ENCODE measurements around the gene ADAM22.
"Not testable (repeated sequence)": the region's sequence is repeated elsewhere in the genome, so short reads cannot be mapped to it uniquely, and the experiment has no call there.

The ADAM22 gene

GRCh38 chr7:88141953-88142352 lies 207.9 kb downstream of the ADAM22 start:
- no peak for TF ChIP-seq JUND (IDR thresholded peaks at IDR 0.05; ENCODE audit: low read depth)
- in situ Hi-C loops (cut with HindIII; ENCODE audit: low pct_unique_long_range_greater_than_20kb, low sequenced_read_pairs), result no loop called here
- DNase-seq (ENCODE audit: low read depth in 1 of 2, low spot score in 1 of 2), result no peak

- no peak for TF ChIP-seq JUND (IDR thresholded peaks at IDR 0.05; ENCODE audit: low read depth)
- no peak for DNase-seq (ENCODE audit: low read depth in 1 of 2, low spot score in 1 of 2)
- in situ Hi-C loops (cut with HindIII; ENCODE audit: low pct_unique_long_range_greater_than_20kb, low sequenced_read_pairs), result no loop called here
Measured at GRCh38 chr7:88146616-88147015, 212.6 kb downstream of the ADAM22 start.

GRCh38 chr7:88147341-88147740 lies 213.3 kb downstream of the ADAM22 start:
- in situ Hi-C loops (cut with HindIII; ENCODE audit: low pct_unique_long_range_greater_than_20kb, low sequenced_read_pairs), result no loop called here

DNA sequence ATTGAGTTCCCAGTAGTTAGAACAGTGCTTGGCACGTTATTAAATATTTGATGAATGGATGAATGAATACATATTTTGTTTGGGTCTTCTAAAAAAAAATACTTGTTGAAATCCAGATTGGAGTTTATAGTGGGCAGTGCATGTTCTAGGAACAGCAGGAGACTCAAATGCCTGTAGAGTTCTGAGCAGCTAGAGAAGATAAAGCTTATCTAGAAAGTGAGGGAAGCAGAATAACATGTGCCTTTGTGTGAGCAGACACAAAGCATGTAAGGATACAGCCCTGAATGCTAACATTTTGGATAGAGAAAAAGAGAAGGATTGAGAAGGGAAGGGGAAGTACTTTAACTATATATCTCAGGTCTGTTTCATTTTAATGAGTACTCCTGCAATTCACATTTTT lies 213.9 kb downstream of the ADAM22 start:
- DNase-seq (ENCODE audit: low read depth in 1 of 2, low spot score in 1 of 2), result no peak
- in situ Hi-C loops (cut with HindIII; ENCODE audit: low pct_unique_long_range_greater_than_20kb, low sequenced_read_pairs), result no loop called here
- no peak for TF ChIP-seq JUND (IDR thresholded peaks at IDR 0.05; ENCODE audit: low read depth)

More at GRCh38 chr7:88147341-88147740, 213.3 kb downstream of the ADAM22 start:
- TF ChIP-seq JUND (IDR thresholded peaks at IDR 0.05; ENCODE audit: low read depth), result no peak
- no peak for DNase-seq (ENCODE audit: low read depth in 1 of 2, low spot score in 1 of 2)

DNA sequence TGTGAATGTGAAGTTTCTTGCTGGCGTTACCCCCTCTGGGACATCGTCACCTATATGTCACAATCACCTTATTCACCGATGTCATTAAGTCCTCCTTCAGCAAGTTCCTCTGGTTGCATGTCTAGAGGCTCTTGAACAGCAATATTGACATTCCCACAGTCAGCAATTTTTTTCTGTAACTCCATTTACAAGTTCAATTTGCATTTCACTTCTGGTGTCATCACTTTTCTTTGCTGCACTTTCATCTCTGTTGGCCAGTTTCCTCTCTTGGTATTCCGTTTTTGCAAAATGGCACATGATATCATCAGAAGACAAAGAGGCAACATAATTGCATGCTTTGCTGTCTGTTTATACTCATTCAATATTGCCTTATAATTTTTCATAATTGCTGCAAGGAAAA lies 216.0 kb downstream of the ADAM22 start:
- in situ Hi-C loops (cut with HindIII; ENCODE audit: low pct_unique_long_range_greater_than_20kb, low sequenced_read_pairs), result no loop called here
- DNase-seq (ENCODE audit: low read depth in 1 of 2, low spot score in 1 of 2), result peak in 1 of 2 experiments; percentile 4
- TF ChIP-seq JUND (IDR thresholded peaks at IDR 0.05; ENCODE audit: low read depth), result no peak

DNA sequence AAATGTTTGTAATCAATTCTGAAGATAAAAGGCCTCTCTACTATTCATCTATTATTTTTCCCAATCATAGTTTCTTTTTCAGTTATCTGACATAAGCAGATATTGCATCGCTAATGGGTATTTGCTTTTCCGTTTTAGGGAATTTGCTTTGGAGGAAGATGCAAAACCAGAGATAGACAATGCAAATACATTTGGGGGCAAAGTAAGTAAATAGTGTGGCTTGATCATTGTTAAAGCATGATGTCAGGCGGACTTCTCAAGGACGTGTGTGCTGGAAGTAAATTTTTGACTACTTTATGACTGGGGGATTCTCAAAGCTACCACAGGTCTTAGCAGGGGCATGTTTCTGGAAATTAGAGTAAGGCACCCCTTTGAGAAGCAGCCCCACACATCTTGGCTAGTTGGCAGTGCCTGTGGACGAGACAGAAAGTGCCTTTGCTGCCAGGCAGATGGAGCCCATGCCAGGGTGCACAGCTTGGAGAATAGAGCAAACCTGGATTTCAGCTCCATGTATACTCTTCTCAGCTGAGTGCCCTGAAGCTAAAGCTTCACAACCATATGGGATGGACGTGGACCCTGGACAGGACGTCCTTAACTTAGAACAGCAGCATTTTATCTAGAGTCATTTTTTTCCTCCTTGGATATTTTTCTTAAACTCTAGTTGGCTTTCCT lies 217.2 kb downstream of the ADAM22 start:
- DNase-seq (ENCODE audit: low read depth in 1 of 2, low spot score in 1 of 2), result peak in 1 of 2 experiments; percentile 2
- in situ Hi-C loops (cut with HindIII; ENCODE audit: low pct_unique_long_range_greater_than_20kb, low sequenced_read_pairs), result no loop called here
- no peak for TF ChIP-seq JUND (IDR thresholded peaks at IDR 0.05; ENCODE audit: low read depth)

DNA sequence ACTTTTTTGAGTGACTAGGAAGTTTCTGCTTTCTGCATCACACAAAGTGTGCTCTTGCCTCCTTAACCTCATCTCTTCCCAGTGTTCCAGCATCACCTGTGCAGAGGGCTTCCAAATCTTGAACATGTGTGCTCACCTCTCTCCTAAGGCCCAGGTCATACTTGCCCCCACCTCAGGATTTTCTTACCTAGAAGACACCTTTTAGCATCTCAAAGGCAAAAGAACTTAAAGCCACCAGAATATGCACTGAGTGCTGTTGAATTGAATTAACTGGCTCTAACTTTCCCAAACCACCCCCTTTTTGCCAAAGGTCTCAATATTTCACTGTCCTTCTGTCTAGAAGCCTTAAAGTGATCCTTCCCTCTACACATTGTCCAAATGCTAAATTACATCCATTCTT lies 219.3 kb downstream of the ADAM22 start:
- no peak for DNase-seq (ENCODE audit: low read depth in 1 of 2, low spot score in 1 of 2)
- in situ Hi-C loops (cut with HindIII; ENCODE audit: low pct_unique_long_range_greater_than_20kb, low sequenced_read_pairs), result no loop called here
- TF ChIP-seq JUND (IDR thresholded peaks at IDR 0.05; ENCODE audit: low read depth), result no peak

- in situ Hi-C loops (cut with HindIII; ENCODE audit: low pct_unique_long_range_greater_than_20kb, low sequenced_read_pairs), result no loop called here
- no peak for TF ChIP-seq JUND (IDR thresholded peaks at IDR 0.05; ENCODE audit: low read depth)
- DNase-seq (ENCODE audit: low read depth in 1 of 2, low spot score in 1 of 2), result no peak
Measured at GRCh38 chr7:88155756-88156155, 221.7 kb downstream of the ADAM22 start.

DNA sequence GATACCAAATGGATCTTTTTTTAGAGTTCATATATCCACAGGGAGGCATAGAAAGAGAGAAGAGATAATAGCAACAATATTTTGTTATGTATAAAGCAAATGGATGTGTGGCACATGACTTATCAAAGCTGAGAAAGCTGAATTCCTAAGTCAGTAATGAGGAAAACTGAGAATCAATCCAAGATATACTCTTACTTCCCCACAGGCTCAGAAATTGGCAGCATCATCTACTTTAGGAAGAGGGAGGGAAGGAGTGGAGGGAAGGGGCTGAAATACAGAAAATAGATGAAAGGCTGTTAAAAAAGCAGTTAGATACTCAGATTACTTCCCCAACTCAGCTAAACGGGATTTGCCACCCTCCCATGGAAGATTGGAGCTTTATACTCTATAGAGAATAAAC lies 222.3 kb downstream of the ADAM22 start:
- in situ Hi-C loops (cut with HindIII; ENCODE audit: low pct_unique_long_range_greater_than_20kb, low sequenced_read_pairs), result no loop called here
- no peak for DNase-seq (ENCODE audit: low read depth in 1 of 2, low spot score in 1 of 2)
- TF ChIP-seq JUND (IDR thresholded peaks at IDR 0.05; ENCODE audit: low read depth), result no peak

DNA sequence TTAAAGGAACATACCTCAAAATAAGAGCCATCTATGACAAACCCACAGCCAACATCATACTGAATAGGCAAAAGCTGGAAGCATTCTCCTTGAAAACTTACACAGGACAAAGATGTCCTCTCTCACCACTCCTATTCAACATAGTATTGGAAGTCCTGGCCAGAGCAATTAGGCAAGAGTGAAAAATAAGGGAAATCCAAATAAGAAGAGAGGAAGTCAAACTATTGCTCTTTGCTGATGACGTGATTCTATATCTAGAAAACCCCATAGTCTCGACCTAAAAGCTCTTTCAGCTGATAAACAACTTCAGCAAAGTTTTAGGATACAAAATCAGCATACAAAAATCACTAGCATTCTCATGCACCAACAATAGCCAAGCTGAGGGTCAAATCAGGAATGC lies 225.7 kb downstream of the ADAM22 start:
- in situ Hi-C loops (cut with HindIII; ENCODE audit: low pct_unique_long_range_greater_than_20kb, low sequenced_read_pairs); DNase-seq (ENCODE audit: low read depth in 1 of 2, low spot score in 1 of 2): not testable (repeated sequence)

DNA sequence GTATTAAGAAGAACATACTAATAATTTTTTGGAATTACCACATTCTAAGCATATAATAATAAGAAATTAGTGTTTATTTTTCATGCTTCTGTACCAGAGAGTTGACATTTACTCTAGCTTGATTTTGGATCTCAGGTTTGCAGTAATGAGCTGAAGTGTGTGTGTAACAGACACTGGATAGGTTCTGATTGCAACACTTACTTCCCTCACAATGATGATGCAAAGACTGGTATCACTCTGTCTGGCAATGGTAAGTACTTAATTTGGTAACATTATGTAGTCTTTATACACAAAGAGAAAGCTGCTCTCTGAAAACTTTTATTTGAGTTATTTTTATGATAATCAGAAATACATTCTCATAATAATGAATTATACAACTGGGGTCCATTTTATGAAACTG lies 231.6 kb downstream of the ADAM22 start:
- in situ Hi-C loops (cut with HindIII; ENCODE audit: low pct_unique_long_range_greater_than_20kb, low sequenced_read_pairs), result no loop called here
- TF ChIP-seq JUND (IDR thresholded peaks at IDR 0.05; ENCODE audit: low read depth), result no peak
- DNase-seq (ENCODE audit: low read depth in 1 of 2, low spot score in 1 of 2), result no peak

- in situ Hi-C loops (cut with HindIII; ENCODE audit: low pct_unique_long_range_greater_than_20kb, low sequenced_read_pairs), result no loop called here
- DNase-seq (ENCODE audit: low read depth in 1 of 2, low spot score in 1 of 2), result no peak
- TF ChIP-seq JUND (IDR thresholded peaks at IDR 0.05; ENCODE audit: low read depth), result no peak
Measured at GRCh38 chr7:88167223-88167622, 233.2 kb downstream of the ADAM22 start.

DNA sequence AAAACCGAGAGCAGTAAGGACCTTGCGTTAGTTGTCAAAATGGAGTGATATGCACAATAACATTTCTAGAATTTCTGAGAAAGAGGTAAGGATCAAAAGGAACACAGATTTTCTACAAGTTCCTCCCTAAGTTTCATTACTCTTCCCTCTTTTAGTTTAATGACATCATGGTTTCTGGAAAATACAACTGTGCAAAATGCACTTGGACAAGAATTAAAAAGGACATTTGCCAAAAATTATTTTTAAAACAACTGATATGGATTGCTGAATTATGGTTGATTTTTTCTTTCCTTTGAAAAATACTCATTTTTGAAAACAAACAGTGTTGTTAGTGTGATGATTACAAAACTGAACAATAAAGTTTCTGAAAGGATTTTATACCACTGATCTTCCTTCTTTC lies 233.7 kb downstream of the ADAM22 start:
- in situ Hi-C loops (cut with HindIII; ENCODE audit: low pct_unique_long_range_greater_than_20kb, low sequenced_read_pairs), result no loop called here
- DNase-seq (ENCODE audit: low read depth in 1 of 2, low spot score in 1 of 2), result no peak
- TF ChIP-seq JUND (IDR thresholded peaks at IDR 0.05; ENCODE audit: low read depth), result no peak

- in situ Hi-C loops (cut with HindIII; ENCODE audit: low pct_unique_long_range_greater_than_20kb, low sequenced_read_pairs), result no loop called here
- DNase-seq (ENCODE audit: low read depth in 1 of 2, low spot score in 1 of 2), result peak; percentile 1 to 30
- TF ChIP-seq JUND (IDR thresholded peaks at IDR 0.05; ENCODE audit: low read depth), result no peak
Measured at GRCh38 chr7:88169717-88170320, 235.8 kb downstream of the ADAM22 start.
